Femur (tissue), 1 donor: ENCODE data around the gene IL34.
"Not testable (repeated sequence)": the region's sequence is repeated elsewhere in the genome, so short reads cannot be mapped to it uniquely, and the experiment has no call there.

ENCODE experiments used
- DNase-seq: peaks from one replicate; pipeline ENCODE4 v3.0.0-alpha.2; 2017

Gene IL34

DNA sequence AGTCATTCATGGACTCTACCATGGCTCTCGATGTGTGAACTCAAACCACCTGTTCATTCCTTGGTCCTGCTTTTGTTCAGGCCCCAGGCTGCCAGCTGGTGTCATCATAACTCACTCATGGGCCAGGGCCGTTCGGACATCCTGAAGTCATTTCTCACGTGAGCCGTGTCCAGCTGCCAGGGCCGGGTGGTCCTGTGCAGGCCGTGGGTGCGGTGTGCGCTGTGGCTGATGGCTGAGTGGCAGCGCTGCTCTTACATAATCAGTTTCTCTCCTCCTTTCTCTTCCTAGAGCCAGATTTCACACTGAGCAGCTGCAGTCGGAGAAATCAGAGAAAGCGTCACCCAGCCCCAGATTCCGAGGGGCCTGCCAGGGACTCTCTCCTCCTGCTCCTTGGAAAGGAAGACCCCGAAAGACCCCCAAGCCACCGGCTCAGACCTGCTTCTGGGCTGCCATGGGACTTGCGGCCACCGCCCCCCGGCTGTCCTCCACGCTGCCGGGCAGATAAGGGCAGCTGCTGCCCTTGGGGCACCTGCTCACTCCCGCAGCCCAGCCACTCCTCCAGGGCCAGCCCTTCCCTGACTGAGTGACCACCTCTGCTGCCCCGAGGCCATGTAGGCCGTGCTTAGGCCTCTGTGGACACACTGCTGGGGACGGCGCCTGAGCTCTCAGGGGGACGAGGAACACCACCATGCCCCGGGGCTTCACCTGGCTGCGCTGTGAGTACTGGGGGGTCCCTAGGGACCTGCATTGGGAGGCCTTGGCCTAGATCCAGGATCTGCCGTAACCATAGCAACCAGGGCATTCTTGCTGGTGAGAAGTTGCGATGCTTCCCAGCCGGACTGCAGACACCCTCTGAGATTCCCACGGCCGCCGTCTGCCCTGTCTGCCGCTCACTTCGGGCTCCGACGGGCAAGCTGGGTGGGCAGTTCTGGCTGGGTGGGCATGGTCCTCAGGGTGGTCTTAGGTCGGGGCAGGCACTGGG is at the start of gene IL34:
TSS of gene IL34 (plus strand) at position 300 of the 982 bp plus-strand sequence. CDS start at position 689, 389 bp downstream.
- peak; percentile 50 for DNase-seq

DNA sequence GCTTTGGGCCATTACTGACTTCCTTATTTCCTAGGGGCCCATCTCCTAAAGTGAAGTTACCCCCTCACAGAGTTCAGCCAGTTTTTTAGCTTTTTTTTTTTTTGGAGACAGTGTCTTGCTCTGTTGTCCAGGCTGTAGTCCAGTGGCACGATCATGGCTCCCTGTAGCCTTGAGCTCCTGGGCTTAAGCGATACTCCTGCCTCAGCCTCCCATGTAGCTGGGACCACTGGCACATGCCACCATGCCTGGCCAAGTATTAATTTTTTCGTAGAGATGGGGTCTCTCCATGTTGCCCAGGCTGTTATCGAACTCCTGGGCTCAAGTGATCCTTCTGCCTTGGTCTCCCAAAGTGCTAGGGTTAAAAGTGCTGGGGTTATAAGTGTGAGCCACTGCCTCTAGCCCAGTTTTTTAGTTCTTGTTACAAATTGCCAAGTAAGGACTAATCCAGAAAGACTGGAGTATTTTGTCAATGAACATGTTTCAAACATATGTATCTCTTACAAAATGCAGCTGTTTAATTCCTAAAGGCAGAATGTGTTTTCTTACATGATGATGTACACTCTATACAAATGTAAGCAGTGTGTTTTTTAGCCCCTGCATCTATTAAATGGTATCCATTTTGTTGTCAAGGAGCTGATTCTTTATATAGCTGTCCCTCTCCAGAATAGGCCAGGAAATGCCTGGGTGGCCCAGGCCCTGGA is 49.1 kb upstream of the IL34 start:
- no peak for DNase-seq

DNA sequence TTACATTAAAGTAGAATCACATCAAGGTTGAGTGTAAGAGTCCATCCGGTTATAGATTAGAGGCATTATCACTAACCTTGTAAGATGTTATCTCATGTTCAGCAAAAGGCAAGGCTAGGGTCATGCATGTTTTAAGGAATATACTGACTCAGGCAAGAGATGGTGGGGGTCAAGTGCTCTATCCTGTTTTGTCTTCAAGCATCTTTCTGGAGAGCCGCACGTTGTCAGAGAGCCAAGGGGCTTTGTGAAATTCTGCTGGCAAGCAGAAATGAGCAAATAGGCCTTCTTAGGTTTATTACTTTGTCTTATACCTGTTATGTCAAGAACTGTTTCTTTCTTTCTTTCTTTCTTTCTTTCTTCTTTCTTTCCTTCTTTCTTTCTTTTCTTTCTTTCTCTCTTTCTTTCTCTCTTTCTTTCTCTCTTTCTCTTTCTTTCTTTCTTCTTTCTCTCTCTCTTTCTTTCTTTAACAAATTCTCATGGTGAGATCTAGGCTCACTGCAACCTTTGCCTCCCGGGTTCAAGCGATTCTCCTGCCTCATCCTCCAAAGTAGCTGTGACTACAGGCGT is 47.3 kb upstream of the IL34 start:
- no peak for DNase-seq

DNA sequence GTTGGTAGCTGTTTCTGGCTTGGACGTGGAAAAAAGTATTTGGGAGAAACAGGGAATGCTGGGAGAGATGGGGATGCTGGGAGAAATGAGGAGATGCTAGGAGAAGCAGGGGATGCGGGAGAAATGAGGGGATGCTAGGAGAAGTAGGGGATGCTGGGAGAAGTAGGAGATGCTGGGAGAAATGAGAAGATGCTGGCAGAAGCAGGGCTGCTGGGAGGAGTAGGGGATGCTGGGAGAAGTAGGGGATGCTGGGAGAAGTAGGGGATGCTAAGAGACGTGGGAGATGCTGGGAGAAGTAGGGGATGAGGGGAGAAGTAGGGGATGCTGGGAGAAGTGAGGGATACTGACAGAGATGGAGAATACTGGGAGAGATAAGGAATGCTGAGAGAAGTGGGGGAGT is 45.6 kb upstream of the IL34 start:
- no peak for DNase-seq

DNA sequence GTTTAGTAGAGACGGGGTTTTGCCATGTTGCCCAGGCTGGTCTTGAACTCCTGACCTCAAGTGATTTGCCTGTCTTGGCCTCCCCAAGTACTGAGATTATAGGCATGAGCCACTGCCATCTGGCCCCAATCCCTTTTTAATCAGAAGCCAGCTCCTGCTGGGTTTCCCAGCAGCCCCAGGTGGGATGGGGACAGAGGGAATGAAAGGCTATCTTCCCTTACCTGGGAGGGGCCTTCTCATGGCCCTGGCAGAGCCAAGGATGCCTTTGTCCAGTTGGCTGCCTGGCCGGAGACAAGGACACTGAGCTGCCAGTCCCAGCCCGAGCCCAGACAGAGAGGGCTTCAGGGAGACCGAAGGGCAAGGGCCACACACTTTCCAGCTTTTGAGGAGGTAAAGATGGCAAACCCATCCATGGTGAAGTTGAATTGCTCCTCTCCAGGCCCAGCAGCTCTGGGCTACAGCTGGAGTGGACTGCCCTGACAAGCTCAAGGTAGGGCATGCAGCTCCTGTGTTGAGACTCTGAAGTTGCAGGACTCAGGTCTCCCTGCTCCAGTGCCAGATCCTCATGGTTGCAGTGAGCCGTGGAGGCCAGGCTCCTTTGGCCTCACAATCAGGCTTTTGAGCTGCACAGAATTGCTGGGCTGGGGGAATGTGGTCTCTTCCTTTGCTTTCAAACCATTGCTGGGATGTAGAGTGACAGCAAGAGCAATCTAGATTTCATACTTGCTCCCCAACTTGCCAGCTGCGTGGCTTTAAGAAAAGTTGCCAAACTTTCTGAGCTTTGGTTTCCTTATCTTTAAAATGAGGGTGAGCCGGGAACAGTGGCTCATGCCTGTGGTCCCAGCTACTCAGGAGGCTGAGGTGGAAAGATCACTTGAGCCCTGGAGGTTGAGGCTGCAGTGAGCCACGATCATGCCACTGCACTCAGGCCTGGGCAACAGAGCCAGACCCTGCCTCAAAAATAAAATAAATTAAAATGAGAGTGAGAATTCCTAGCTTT is 44.5 kb upstream of the IL34 start:
- no peak for DNase-seq

DNA sequence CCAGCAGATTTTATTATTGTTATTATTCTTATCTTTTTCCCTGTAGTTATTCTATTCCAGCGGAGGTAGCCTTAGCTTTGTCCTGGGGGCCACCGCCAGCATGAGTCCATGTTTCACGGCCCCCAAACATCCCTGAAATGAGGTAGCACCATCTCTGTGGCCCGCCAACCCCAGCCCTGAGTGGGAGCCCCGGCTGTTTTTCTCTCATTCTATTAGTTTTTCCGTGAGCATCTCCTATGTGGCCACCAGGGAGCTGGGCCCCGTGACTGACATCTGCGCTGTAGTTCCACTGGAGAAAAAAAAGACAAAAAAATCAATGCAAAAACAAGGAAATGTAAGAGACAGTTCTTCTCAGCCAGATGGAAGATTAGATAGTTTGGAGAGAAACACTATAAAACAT is 43.5 kb upstream of the IL34 start:
- no peak for DNase-seq

DNA sequence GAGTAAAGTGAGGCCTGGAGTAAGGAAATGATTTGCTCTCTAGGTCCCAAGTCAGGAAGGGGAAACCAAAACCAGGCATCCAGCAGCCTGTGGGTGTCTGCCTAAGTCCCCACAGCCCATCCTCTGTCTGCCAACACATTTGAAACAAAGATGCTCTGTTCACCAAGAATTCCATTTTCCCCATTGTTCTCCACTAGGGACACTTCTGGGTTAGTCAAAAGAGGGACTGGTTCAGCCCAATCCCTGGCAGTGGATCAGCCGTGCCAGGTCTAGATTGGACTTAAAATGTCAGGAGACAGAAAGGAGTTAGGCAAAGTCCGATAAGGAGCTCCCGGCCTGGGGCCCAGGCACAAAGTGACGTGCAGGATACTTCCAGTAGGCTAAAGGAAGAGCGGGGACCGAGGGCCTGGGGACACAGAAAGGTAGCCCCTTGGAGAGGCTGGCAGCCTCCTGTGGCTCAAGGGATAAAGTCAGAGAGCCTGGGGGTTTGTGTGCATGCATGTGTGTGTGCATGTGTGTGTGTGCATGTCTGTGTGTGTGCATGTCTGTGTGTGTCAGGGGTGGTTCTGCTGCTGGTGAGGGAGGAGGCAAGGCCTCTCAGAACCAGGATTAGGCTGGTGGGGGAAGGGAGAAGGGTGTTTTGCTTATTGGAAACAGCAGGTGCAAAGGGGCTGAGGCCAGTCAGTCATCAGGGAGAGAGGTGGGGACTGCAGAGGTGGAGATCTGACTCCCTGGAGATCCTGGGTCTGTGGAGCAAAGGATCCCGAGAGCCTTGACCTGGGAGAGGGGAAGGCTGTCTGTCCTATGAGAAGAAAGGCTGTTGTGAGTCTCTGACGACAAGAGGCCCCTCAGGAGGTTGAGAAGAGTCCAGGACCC is 41.7 kb upstream of the IL34 start:
- DNase-seq, result no peak

DNA sequence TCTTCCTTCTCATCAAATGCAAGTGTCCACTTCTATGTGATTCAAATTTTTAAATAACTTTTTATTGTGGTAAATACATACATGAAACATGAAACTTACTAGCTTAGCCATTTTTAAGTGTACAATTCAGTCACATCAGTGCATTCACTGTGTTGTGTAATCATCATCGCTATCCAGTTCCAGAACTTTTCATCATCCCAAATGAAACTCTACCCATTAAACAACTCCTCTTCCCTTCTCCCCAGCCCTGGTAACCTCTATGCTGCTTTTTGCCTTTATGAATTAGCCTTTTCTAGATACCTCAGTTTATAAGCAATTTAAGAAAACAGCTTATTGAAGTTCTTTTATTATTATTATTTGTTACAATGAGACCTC is 41.1 kb upstream of the IL34 start:
- DNase-seq, result no peak

DNA sequence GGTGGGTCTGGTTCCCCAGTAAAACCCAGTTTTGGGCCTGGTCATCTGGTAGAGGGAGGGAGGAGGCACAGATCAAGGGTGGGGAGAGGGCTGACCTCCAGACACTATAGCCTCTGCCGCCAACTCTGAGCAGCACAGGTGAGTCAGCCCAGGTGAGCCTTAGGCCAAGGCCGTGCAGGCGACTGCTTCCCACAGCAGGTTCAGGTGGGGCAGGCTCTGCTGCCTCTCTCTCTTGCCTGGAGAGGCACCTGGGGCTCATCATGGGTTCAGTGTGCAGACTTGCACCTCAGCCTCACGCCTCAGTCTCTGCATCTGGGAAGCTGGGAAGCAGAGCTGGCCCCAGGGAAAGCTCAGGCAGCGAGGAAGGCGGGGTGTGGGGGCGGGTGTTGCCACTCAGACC is 37.8 kb upstream of the IL34 start:
- DNase-seq, result no peak

DNA sequence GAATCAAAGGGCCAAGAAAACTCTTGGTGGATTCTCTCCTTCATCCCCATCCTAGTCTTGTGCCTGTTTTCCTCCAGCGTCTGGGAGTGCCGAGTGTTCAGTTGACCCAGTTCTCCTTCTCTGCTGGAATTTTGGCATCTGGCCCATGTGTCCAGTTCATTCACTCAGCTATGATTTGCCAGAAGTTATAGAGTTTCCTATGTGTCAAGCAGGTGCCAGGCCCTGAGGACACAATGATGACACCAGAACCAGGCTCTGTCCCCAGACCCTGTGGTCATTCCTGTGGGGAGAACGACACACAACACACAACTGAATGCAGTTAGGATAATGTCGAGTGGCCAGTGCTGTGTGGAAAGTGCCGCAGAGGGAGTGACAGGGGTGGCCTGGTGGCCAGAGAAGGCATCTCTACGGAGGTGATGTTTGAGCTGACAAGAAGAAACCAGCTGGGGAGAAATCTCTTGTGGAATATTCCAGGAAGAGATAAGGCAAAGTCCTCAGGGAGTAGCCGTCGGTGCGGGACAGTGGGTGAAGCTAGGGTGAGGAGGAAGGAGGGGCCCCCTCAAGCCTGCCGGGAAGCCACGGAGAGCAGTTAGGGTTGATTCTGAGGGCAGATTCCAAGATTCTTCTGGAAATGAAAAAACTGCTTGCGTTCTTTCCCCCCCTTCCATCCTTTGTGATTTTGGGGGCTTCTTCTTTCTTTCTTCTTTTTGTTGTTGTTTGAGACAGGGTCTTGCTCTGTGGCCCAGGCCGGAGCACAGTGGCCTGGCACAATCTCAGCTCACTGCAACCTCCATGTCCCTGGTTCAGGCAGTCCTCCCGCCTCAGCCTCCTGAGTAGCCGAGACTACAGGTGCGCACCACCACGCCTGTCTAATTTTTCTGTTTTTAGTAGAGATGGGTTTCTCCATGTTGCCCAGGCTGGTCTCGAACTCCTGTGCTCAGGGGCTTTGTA is 35.8 kb upstream of the IL34 start:
- no peak for DNase-seq

DNA sequence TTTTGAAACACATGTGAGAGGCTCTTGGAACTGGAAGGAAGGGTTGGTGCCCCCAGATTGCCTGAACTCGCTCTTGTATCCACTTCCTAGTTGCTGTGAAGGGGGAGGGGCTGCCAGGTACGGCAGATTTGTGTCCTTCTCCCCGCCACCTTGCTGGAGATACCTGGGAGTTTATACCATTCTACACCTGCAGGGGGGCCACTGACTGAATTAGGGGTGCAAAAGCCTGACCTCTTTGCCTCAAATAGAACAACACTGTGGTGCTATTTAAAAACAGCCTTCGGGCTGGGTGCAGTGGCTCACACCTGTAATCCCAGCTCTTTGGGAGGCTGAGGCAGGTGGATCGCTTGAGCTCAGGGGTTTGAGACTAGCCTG is 35.1 kb upstream of the IL34 start:
- DNase-seq, result no peak

DNA sequence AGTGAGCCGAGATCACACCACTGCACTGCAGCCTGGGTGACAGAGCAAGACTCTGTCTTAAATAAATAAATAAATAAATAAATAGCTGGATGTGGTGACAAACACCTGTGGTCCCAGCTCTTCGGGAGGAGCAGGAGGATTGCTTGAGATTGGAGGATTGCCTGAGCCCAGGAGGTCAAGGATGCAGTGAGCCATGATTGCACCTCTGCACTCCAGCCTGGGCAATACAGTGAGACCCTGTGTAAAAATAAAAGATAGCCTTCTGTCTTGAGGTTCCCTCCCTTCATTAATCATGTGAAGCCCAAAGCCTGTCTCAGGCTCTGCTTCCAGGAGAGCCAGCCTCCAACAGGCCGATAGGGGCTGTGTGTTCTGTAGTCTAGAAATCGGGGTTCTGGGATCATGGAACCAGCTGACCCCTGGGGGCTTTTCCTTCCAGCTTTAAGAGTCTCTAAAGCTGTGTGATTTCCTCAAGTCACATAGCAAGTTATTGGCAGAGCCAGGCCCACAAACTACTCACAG is 34.5 kb upstream of the IL34 start:
- DNase-seq, result no peak

DNA sequence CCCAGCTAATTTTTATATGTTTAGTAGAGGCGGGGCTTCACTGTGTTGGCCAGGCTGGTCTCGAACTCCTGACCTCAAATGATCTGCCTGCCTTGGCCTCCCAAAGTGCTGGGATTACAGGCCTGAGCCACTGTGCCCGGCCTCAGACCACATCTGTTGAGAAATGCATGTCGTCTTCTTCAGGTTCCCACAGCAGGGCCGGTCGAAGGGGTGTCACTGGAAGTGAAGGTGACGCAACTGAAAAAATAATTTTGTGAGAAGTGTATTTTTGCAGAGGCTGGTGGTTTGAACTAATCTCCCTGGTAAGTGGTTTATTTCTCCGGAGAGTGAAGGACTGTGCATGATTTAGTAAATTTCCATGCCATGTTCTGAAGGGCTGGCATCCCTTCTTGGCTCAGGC is 33.4 kb upstream of the IL34 start:
- no peak for DNase-seq

DNA sequence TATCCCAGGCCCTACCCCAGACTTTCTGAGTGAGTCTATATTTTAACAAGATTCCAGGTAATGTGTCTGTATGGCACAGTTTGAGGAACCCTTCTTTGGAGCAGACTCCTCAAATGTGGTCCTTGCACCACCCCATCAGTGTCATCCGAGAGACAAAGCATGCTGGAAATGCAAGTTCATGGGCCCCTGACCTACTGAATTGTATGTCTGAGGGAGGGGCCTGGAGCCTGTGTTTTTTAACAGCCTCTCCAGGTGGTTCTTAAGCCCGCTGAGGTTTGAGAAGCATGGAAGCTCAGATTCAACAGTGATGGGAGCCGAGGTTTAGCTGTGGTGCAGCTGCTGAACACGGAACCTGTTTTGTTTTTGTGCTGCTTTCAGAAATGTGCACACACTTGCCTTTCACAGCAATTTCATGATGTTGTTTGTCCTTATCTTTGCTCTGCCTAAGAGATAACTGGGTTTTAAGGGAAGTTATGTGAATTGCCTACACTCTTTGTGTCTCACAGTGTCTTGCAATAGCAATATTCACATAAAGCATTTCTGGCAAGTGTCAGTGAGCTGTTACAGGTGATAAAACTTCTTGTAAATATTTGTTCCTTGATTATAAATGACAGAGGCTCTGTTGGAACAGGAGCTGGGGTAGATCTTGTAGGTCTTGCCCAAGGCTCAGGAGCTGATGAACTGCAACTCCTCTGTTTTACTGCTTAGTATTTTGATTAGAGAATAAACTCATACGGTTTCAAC is 32.0 kb upstream of the IL34 start:
- no peak for DNase-seq

DNA sequence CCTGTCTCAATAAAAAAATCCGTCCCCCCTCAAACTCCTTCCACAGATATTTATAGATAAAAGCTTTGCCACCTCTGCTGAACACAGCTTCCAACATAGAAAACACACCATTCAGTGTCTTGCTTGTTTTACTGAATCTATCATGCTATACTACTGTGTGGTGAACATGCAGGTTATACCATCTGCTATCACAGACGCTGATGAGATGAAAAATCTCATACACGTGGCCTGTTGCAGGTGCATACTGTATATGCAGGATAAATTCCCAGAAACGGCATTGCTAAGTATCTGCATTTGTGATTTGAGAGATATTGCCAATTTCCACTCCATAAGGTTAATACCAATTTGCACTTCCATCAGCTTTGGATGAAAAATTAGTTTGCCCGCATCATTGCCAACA is 30.4 kb upstream of the IL34 start:
- DNase-seq, result no peak

DNA sequence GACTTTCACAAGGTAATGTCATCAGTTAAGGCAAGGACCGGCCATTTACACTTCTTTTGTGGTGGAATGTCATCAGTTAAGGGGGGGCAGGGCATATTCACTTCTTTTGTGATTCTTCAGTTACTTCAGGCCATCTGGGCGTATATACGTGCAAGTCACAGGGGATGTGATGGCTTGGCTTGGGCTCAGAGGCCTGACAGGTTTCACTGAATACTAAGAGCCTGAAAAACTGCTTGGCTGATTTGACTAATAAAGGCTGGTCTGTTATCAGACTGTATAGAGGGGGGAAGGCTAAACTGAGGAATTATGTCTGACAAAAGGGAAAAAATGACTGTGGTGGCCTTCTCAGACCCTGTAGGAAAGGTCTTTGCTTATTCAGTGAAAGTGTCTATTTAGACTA is 24.5 kb upstream of the IL34 start:
- not testable (repeated sequence) for DNase-seq

DNA sequence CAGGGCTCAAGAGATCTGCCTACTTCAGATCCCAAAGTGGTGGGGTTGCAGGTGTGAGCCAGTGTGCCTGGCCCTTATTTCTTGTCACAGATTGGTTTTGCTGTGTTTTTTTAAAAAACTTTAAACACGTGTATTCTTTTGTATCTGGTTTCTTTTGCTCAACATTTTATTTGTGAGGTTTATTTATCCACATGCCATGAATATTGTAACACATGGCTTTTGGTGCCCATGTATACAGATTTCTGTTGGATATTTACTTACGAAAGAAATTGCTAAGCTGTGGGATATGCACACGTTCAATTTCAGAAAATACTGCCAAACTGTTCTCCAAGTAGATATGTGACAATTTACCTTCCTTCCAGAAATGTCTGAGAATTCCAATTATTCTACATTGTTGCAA is 18.7 kb upstream of the IL34 start:
- DNase-seq, result no peak

DNA sequence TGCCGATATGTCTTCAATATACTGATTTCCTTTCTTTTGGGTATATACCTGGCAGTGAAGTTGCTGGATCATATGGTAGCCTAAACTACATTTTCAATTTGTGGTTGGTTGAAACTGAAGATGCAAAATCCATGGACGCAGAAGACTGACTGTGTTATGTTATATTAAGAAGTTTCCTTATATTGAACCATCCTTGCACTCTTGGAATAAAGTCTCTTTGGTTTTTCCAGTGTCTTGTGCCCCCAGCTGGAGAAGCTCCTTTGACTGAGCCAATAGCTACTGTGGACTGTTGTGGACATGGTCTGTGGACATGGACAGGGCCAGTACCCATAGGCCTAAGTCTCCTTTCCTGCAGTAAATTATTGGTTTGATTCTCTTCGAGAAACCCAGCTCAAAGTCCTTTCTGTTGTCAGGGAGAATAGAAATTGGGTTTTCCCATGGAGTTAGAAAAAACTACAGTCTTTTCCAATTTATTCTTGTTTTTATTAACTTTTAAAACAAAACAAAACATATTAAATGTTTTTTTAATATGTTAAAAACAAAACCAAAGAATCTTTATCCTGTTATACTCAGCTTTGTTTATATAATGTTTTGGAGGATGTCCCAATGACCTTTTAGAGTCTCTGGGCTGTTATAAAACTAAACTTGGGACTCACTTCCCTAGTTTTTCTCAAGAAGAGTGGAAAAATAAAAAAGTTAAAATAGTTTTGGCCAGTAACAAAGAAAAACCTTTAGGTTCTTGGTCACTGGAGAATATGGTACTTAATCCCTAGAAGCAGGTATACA is 15.2 kb upstream of the IL34 start:
- DNase-seq, result no peak

DNA sequence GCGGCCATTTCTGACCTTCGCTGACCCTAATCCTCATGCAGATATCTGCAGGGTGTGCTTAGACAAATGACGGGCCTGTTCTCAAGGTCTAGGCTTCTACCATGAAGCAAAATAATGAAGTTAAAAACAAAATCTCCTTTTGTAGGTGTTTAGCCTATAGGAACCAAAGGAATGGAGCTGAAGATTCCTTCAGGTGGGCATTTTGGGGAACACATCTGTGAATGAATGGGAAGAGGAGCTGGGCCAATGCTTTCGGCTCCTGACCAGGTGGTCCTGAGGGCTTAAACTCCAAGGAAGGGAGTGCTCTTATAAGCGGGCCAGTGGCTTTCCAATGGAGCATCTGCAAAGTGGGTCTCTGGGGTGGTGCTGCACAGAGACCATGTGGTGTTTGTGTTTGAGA is 14.1 kb upstream of the IL34 start:
- no peak for DNase-seq
